HFF-Myc (cell line): ENCODE data around the gene CSTPP1.

Source experiments
- DNase-seq: peaks from one replicate; pipeline ENCODE4 v3.0.0-alpha.2; 2011; ENCODE audit warnings: low read depth; ENCODE audit errors: extremely low read depth
- H3K4me3 ChIP-seq: replicated peaks from 2 replicates; pipeline ENCODE4 v1.5.1; 2011; ENCODE audit warnings: low read depth, mild to moderate bottlenecking, control low read depth, low read length
- CTCF ChIP-seq: IDR thresholded peaks from 2 replicates; pipeline ENCODE4 v1.5.1; 2012; ENCODE audit warnings: mild to moderate bottlenecking, low read depth, low read length, control low read depth; ENCODE audit errors: missing control alignments

CSTPP1 gene

GRCh38 chr11:47060807-47061206 is 124.2 kb downstream of the CSTPP1 start:
- no peak overlapping the region for H3K4me3 ChIP-seq
- TF ChIP-seq CTCF = no peak
- no peak for DNase-seq

- no peak for DNase-seq
- no peak overlapping the region for H3K4me3 ChIP-seq
- TF ChIP-seq CTCF = no peak
Measured at GRCh38 chr11:47061429-47062178, 125.0 kb downstream of the CSTPP1 start.

GRCh38 chr11:47062736-47063135 is 126.2 kb downstream of the CSTPP1 start:
- DNase-seq = no peak
- H3K4me3 ChIP-seq = no peak overlapping the region
- TF ChIP-seq CTCF = no peak

DNA sequence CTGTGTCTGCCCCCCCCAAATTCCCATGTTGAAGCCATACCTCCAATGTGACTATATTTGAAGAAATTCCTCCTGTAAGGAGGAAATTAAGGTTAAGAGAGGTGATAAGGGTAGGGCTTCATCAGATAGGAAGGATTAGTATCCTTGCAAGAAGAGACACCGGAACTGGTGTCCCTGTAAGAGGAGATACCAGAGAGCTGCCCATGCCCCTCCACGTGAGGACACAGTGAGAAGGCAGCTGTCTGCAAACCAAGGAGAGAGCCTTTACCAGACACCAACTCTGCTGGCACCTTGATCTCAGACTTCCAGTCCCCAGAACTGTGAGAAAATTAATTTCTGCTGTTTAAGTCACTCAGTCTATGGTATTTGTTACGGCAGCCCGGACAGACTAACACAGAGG is 130.8 kb downstream of the CSTPP1 start:
- no peak for TF ChIP-seq CTCF
- H3K4me3 ChIP-seq = no peak overlapping the region
- no peak for DNase-seq

- no peak overlapping the region for H3K4me3 ChIP-seq
- TF ChIP-seq CTCF = no peak
- DNase-seq = no peak
Measured at GRCh38 chr11:47070769-47071168, 134.2 kb downstream of the CSTPP1 start.

- no peak for TF ChIP-seq CTCF
- no peak for DNase-seq
- no peak overlapping the region for H3K4me3 ChIP-seq
Measured at GRCh38 chr11:47071341-47071740, 134.8 kb downstream of the CSTPP1 start.

GRCh38 chr11:47071791-47072261 is 135.3 kb downstream of the CSTPP1 start:
- TF ChIP-seq CTCF = no peak
- H3K4me3 ChIP-seq = no peak overlapping the region
- DNase-seq = no peak
